ENCODE measurements around the gene TAF5L.
"Not testable (repeated sequence)": the region's sequence is repeated elsewhere in the genome, so short reads cannot be mapped to it uniquely, and the experiment has no call there.

The TAF5L gene

GRCh38 chr1:229567109-229567868 is 58.6 kb downstream of the TAF5L start:
- no peak for DNase-seq (ENCODE audit: low read depth in 2 of 2)

DNA sequence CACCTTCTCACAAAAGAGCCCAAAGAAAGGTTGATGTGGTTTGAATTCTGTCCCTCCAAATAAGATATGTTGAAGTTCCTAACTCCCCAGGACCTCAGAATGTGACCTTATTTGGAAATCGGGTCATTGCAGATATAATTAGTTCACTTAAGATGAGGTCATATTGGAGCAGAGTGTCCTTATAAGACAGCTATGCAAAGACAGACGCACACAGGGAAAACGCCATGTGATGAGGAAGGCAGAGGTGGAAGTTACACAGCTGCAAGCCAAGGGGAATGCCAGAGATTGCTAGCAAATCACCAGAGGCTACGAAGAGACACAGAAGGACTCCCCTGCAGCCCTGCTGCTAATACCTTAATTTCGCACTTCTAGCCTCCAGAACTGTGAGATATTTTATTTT is 62.2 kb downstream of the TAF5L start:
- no peak for DNase-seq (ENCODE audit: low read depth in 2 of 2)

DNA sequence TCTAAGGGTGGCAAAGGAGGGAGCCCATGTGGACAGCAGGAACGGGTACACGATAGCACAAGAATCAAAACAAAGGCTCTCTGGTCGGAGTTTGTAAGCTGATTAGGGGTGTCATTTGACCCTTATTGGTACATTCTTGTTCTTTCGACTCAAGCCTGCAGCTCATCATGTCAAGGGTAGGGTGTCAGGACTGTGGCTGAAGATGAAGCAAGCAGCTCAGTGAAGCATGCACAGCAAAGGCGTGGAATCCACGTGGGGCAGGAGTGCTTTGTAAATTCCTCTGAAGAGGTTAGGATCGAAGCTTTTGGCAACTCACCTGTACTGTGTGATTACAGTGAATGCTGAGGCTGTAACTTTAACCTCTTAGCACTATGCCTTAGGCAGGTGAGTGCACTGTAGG is 62.7 kb downstream of the TAF5L start:
- DNase-seq (ENCODE audit: low read depth in 2 of 2), result no peak

DNA sequence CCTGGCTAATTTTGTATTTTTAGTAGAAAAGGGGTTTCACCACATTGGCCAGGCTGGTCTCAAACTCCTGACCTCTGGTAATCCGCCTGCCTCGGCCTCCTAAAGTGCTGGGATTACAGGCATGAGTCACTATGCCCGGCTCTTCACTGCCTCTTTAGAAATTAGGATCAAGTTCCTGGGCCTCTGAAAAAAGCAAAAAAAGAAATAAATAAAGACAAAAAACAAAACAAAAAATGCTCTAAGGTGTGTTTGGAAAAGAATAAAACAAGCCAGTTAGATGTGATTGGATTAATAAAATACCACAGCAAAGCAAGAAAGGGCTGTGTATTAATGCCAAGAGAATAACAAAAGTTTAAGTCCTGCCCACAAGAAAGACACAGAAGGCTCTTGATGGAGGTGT is 63.2 kb downstream of the TAF5L start:
- DNase-seq (ENCODE audit: low read depth in 2 of 2), result no peak

DNA sequence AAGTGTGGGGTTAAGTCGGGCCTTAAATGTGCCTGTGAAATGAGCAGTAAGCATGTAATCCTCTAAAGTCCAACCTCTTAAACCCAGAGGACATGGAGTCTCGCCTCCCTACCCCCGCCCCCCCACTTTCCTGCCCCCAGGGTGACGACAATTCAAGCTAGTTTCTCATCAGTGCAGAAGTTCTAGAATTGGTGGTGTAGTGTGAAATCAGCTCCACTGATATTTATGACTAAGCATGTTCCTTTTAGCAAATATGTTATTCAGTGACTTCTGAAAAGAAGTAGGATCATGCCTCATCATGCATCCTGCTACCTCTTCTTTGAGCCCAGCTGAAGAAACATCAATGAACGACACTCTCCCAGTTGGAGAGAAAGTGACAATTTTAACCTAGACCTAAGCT is 64.8 kb downstream of the TAF5L start:
- no peak for DNase-seq (ENCODE audit: low read depth in 2 of 2)

DNA sequence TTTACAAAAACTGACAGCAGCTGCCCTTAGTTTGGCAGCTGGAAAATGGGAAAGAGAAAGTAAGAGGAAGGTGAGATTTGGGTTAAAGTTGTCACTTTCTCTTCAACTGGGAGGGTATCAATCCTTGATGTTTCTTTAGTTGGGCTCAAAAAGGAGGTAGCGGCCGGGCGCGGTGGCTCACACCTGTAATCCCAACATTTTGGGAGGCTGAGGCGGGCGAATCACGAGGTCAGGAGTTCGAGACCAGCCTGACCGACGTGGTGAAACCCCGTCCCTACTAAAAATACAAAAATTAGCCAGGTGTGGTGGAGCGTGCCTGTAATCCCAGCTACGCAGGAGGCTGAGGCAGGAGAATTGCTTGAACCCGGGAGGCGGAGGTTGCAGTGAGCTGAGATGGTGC is 65.8 kb downstream of the TAF5L start:
- not testable (repeated sequence) for DNase-seq (ENCODE audit: low read depth in 2 of 2)

- not testable (repeated sequence) for DNase-seq (ENCODE audit: low read depth in 2 of 2)
Observed at GRCh38 chr1:229559336-229559801, 66.6 kb downstream of the TAF5L start.

GRCh38 chr1:229558460-229559335 is 67.2 kb downstream of the TAF5L start, which contains the start of gene ABCB10:
TSS of gene ABCB10 (minus strand) at chr1:229558707. CDS start at chr1:229558652, 55 bp downstream.
- DNase-seq (ENCODE audit: low read depth in 2 of 2), result peak; percentile 69 to 73

- DNase-seq (ENCODE audit: low read depth in 2 of 2), result peak in 1 of 2 donors; percentile 1
Observed at GRCh38 chr1:229557913-229558414, 68.0 kb downstream of the TAF5L start.

GRCh38 chr1:229557200-229557850 is 68.6 kb downstream of the TAF5L start:
- no peak for DNase-seq (ENCODE audit: low read depth in 2 of 2)

GRCh38 chr1:229554886-229555621 is 70.9 kb downstream of the TAF5L start:
- no peak for DNase-seq (ENCODE audit: low read depth in 2 of 2)

DNA sequence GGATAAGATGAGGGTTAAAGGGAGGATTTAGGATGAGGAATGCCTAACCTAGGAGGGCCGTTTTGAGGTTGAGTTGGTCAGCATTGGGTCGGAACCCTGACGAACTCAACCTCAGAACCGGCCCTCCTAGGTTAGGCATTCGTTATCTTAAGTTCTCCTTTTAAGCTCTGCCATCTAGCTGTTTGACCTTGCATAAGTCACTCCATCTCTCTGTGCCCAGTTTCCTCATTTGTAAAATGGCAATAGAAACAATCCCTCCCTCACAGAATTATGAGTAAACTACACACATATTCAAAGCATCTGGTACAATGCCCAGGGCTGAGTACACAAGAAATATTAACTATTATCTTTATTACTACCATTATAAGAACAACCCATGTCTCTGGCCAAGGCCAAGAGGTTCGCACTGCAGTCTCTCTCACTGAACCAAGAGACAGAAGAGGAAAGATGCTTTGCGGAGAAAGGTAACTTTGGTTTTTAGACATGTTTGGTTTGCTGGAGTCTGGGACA is 72.2 kb downstream of the TAF5L start:
- no peak for DNase-seq (ENCODE audit: low read depth in 2 of 2)

DNA sequence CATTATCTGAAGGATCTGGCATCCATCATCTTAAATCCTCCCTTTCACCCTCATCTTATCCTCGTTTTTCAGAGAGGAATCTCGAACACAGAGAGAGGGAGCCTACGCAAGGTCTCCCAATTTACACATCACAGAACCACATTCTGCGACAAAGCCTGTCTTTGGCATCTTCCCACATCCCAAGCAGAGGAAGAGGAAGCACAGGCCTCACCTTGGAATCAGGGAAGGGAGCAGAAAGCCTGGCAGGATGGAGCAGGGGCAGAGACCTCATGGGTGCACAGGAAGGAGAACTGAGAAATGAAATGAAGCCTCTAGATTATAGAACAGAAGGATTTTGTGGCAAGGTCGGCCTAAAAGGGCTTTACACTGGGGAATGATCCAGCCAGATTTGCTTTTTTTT is 73.2 kb downstream of the TAF5L start:
- no peak for DNase-seq (ENCODE audit: low read depth in 2 of 2)

DNA sequence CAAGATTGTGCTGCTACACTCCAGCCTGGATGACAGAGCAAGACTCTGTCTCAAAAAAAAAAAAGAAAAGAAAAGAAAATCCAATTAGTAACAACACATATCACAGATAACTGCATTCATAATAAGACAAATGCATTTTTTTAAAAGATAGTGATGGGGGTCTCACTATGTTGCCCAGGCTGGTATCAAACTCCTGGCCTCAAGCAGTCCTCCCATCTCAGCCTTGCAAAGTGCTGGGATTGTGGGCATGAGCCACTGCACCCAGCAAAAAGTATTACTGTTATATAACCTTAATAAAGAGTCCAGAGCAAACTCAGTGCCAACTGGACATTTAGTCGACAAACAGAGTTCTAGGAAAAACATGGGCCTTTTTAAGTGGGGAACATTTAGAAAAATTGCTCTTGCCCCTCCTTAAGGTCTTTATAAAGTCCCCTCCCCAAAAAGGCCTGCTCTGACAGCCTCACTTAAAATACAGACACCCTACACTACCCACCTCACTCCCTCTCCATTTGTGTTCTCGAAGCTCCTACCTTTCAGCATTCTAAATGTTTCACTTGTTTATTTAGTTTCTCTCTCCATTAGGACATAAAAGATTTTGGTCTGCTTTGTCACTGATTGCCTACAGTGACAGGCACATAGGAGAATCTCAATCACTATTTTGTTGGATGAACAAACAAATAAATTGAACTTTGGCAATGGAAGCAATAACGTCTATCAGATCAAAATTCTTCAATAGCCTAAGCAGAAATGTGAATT is 74.9 kb downstream of the TAF5L start:
- no peak for DNase-seq (ENCODE audit: low read depth in 2 of 2)

DNA sequence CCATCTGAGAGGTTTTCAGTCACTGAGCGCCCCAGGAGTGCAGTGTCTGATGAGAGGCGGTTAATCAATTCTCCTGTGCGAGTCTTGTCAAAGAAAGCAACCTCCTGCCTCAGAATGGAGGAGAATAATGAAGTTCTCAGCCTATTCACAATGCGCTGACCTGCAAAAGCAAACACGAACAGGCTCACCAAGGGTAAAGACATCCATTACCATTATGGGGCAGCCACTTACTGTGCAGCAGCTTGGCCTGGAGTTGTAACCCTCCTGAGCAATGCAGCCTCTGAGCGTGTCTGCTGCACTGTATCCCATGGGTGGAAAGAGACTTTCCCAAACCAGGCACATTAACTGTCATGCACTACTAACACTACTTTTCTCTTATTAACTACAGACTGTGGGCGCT is 78.4 kb downstream of the TAF5L start:
- DNase-seq (ENCODE audit: low read depth in 2 of 2), result no peak

DNA sequence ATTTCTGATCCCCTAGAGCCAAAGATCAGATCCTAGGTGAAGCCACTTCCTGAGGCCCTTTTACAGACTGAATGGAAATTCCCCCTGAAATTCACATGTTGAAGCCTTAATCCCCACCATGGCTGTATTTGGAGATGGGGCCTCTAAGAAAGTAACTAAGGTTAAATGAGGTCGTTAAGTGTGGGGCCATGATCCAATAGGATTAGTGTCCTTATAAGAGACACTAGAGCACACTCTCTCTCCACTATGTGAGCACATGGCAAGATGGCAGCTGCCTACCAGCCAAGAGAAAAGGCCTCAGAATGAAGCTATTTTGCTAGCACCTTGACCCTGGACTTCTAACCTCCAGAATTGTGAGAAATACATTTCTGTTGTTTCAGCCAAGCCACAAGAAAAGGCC is 81.3 kb downstream of the TAF5L start:
- no peak for DNase-seq (ENCODE audit: low read depth in 2 of 2)

Data from activated CD8-positive, alpha-beta memory T cell treated with anti-CD3 and anti-CD28 coated beads for 4 hours (primary cell).